Prostate gland (tissue), 2 donors: Measurements from ENCODE around the gene SMYD3.

ENCODE experiments used
- CTCF ChIP-seq, 4 experiments: fragments of 200-600 bp in 2 of 4; fragments of 450-650 bp in 2 of 4; sonication (generic) in 2 of 4; IDR thresholded peaks; 1 replicate in 3 of 4; 2 replicates in 1 of 4; pipeline ENCODE4 v1.5.1; 2016 to 2019; ENCODE audit warnings: antibody characterized with exemption in 4 of 4, mild to moderate bottlenecking in 2 of 4, moderate library complexity in 2 of 4
- POLR2A ChIP-seq: fragments of 450-650 bp; IDR thresholded peaks from one replicate; pipeline ENCODE4 v1.6.1; 2016; ENCODE audit warnings: antibody characterized with exemption, mild to moderate bottlenecking

GRCh38 chr1:245873883-245874671, 633.0 kb downstream of the SMYD3 start:
- TF ChIP-seq POLR2A (no peak), CTCF (IDR thresholded peaks at IDR 0.05) (no peak)
